HG03103 (cell line): Measurements from ENCODE around the gene GTF2IRD1.

Experiments used
- ATAC-seq: cut with Tn5 transposase; IDR thresholded peaks from one replicate; pipeline ENCODE4 v1.9.1; 2021; ENCODE audit warnings: low read depth; ENCODE audit not compliant: unreplicated experiment

Gene GTF2IRD1

DNA sequence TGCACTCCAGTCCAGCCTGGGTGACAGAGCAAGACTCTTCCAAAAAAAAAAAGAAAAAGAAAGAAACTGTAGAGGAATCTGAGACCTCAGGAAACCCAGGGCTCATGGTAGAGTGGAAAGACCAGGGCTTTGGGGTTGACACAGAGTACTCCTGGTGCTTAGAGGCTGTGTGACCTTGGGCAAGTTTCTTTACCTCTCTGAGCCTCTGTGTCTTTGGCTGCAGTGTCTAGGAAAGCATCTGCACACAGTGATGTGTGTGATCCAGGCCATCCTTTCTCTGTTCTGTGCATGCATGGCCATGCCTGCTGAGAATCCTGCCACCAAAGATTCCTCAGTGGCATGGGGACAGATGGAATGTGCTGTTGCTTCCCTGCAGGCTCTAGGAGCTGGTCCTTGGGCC lies 132.1 kb downstream of the GTF2IRD1 start:
- no peak for ATAC-seq

DNA sequence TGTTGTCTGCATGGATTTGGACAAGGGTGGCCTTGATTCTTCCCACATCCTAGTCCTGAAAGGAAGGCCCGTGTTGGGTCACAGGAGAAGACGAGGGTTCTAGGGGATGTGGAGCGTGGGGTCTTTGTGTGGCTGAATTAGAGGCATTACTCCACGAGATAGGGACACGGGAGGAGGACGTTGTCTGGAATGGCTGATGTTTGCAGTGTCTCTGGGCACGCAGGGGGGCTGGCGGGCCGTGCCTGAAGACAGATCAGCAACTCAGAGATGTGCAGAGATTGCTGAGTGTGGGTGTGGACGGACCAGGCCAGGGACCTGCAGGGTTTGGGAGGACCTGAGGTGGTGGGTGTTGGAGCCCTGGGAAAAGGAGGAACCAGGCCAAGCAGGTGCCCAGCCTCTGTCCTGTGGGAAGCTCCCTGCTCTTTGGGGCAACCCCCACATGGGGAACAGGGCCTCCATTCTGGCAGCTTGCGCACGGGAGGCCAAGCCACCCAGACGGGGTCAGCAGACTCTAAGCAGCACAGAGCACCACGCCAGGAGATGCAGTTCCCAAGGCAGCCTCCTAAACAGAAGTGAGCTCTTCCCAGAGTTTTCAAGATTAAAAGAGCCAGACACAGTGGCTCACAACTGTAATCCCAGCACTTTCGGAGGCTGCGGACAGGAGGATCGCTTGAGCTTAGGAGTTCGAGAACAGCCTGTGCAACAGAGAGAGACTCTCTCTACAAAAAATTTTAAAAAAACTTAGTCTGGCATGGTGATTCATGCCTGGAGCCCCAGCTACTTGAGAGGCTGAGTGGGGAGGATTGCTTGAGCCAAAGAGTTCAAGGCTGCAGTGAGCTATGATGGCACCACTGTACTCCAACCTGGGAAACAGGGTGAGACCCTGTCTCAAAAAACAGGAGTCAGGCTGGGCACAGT lies 132.8 kb downstream of the GTF2IRD1 start:
- no peak for ATAC-seq

DNA sequence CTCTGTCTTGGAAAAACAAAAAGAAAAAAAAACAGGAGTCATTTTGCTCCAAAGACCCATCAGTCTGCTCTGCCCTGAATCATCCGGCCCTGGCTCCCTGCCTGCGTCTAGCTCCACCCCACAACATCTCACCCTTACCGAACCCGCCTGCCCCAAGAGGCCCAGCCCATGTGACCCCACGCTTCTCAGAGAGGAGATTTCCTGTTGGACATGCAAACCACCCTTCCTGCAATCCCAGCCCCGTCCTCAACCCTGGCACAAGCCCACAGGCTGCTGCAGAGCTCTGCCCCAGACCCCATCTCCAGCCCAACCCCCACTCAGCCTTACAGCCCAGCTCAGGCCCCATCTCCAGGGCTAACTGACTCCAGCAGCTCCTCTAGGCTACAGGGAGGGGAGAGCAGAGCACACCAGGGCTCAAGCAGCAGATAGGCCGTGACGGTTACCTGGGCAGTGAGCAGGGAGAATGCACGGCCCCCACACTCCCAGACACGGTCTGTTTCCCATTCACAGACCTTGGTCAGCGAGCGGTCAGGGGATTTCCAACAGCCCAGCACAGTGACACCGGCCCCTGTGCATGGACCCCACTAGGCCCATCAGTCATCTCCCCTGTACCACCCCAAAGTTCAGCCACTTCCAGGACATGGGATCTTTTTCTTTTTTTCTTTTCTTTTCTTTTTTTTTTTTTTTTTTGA lies 133.9 kb downstream of the GTF2IRD1 start:
- ATAC-seq: peak; percentile 77

DNA sequence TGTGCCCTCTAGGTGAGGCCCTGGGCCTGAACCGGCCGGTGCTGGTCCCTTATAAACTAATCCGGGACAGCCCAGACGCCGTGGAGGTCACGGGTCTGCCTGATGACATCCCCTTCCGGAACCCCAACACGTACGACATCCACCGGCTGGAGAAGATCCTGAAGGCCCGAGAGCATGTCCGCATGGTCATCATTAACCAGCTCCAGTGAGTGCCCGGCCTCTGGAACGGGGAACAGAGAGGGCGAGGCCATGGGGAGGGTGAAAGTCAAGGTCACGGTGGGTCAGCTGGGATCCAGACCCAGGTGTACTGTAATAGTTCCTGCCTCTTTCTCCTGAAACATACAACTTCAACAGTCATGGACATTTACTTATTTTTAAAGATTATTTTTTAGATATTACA lies 137.1 kb downstream of the GTF2IRD1 start:
- no peak for ATAC-seq

DNA sequence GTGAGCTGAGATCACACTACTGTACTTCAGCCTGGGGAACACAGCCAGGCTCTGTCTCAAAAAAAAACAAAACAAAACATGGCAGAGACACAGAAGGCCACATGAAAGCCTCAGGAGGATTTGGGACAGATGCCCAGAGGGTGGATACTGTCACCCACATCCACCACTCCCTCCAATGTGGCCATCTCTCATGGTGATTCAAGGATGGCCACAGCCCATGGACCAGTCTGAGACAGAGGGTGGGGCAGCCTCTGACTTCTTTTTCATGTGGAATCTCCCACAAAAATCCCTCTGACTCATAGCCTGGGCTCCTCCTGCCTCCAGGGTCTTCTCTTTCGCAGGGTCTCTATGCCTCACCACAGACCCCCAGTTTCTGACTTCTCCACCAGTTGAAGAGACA lies 144.9 kb downstream of the GTF2IRD1 start:
- no peak for ATAC-seq

DNA sequence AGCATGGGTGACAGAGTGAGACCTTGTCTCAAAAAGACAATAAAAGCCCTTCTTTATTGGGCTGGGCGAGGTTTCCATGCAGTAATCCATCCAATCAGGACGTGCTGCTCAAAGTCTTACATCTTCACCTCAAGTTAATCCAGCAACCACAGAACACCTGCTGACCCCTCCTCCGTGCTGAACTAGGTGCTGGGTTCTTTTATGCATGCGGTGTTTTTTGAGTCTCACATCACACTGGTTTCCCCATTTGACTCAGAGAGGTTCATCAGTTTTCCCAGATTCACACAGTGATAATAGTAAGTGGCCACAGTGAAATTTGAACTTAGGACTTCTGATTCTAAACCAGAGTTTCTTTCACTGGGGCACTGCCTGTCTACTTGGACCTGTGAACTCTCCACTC lies 145.5 kb downstream of the GTF2IRD1 start:
- ATAC-seq: no peak

DNA sequence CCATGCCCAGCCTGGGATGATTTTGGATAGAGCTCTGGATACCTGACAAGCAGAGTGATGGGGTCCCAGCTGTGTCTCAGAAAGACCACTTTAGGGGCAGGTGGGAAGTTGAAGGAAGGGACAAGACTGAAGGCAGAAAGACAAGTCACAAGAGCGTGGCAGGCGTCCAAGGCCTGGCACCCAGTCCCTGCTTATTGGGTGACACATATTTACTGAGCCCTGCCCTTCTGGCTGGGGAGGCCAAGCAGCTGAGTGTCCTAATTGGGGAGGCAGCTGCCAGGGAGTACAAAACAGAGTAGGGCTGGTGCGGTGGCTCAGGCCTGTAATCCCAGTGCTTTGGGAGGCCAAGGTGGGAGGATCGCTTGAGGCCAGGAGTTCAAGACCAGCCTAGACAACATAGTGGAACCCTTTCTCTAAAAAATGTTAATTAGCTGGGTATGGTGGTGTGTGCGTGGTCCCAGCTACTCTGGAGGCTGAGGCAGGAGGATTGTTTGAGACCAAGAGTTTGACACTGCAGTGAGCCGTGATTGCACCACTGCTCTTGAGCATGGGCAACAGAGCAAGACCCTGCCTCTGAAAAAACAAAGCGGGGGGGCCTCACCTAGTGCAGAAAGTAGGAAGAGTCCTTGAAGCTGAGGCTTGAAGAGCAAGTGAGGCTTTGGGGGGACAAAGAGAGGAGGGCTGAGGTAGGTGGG lies 150.8 kb downstream of the GTF2IRD1 start:
- ATAC-seq: no peak

DNA sequence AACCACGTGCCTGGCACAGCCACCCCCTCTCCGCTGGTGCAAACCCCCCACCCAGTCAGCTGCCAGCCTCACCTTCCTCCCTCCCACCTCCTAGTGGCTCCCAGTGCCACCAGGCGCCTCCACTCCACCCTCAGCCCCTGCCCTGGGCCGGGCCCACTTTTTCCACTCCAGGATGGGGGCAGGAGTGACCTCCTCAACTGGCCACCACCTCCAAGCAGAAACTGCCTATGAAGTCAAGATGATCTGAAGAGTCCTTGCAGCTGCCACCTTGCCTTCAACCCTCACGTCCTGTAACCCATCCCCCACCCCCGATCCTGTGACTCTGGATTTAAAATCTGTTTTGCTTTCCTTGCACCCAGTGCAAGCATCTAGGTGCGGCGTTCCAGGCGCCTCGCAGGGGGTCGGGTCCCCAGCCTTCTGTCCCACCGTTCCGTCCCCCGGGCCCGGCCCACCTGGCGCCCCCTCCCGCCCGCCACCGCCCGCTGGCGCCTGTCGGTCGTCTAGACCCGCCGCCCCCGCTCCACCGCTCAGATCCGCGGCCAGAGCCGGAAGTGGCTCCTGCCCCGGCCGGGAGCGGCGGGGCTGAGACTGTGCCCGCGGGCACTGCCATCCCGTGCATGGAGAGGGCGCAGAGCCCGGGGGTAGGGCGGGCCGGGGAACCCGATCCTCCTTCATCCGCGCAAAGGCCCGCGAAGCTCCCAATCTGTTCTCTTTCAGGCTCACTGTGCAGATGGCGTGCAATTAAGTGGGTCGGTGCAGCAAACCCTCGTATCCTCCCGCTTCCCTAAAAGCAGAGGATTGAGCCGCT lies 152.6 kb downstream of the GTF2IRD1 start:
- ATAC-seq: no peak

DNA sequence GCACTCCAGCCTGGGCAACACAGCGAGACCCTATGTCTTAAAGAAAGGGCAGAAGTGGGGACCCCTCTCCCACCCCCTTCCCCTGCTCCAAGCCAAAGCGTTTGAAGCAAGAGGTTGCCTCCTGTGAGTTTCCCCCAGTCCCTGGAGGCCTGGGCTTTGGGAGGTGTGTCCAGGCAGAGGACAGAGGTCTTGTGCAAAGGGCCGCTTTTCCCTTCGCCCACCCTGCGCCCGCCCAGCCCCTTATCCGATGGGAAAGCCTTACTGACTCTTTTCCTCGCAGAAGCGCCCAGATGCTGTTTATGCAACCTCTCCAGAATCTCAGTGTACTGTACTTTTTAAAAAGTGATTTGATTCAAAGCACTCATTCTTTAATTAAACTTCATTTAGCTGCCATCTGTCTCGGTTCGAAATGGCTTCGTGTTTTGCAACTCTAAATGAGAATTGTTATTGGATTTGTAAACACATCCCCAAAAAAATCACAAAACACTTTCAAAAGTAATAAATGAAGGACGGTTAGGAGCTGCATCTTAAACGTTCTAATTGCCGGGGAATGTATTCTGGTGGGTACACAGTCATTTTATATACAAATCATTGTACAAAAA lies 153.3 kb downstream of the GTF2IRD1 start:
- no peak for ATAC-seq

DNA sequence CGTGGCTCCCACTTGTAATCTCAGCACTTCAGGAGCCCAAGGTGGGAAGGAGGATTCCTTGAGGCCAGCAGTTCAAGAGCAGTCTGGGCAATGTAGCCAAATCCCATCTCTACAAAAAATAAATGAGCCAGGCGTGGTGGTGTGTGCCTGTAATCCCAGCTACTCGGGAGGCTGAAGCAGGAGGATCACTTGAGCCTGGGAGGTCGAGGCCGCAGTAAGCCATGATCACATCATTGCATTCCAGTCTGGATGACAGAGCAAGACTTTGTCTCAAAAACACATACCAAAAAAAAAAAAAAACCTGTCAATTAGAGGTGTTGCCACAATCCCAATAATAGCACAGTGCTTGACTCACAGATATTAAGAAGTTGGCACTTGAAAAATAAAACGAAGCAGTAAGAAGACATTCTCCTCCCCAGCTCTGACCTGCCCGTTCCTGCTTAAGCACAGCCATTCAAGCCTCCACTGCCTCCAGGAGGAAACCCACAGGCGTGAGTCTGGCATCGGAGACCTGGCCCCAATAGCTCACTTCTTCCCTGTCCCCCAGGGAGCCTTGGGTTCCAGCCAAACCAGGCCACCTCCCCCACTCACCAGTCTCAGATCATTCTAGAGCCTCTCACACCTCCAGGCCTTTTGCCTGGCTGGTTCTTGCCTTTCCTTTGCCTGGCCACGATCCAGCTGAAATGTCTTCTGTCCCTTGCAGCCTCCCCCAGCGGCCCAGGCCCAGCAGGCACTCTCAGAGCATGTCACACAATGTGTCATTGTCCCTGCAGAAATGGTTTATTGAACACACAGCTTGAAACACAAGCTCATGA lies 158.5 kb downstream of the GTF2IRD1 start:
- no peak for ATAC-seq

DNA sequence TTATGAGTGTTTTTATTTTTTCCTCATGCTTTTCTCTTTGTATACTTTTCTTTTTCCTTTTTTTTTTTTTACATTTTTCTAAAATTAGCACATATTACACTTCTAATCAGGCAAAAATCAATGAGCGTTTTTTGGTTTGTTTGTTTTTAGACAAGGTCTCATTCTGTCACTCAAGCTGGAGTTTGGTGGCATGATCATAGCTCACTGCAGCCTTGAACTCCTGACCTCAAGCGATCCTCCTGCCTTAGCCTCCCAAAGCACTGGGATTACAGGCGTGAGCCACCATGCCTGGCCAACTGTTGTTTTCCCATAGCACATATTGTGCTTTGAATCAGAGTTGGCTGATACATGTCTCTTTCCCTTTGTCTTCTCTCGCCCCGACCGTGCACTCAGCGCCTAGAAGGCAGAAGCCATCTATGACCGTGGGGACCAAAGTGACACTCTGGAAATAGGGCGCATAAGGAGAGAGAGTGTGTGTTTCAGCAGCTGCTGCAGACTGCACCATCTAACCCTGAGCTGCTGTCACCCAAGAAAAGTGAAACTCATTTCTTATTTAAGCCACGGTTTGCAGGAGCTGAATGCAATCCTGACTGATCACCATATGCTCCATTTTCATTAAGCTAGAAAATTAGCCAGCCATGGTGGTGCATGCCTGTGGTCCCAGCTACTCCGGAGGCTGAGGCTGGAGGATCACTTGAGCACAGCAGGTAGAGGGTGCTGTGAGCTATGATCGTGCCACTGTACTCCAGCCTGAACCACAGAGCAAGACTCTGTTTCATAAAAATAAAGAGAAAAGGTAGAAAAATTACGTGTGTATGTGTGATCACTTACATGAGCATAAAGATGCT lies 162.5 kb downstream of the GTF2IRD1 start:
- no peak for ATAC-seq

DNA sequence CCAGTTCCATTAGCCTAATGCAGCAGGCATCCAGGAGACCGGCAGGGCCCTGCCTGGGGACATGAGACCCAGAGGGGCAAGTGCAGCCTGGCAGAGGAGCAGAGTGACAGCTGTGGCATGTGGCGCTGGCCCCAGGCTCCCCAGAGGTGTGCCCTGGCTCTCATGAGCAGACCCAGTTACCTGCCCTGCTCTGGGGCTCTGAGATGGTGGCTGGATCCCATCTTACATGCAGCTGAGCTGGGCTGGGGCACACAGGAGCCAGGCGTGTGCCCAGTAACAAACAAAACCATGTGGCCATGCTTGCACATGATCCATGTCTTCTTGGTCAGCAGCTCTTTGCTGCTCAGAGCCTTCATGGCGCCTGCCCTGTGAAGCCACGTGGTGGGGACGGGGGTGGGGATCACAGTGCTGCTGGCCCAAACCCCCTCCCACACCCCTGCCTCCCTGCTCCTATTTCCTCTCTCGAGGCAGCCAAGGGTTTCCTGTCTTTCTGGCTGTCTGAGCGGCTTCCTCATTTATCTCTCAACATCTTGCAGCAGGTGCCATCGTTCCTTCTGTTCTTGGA lies 163.6 kb downstream of the GTF2IRD1 start:
- no peak for ATAC-seq

DNA sequence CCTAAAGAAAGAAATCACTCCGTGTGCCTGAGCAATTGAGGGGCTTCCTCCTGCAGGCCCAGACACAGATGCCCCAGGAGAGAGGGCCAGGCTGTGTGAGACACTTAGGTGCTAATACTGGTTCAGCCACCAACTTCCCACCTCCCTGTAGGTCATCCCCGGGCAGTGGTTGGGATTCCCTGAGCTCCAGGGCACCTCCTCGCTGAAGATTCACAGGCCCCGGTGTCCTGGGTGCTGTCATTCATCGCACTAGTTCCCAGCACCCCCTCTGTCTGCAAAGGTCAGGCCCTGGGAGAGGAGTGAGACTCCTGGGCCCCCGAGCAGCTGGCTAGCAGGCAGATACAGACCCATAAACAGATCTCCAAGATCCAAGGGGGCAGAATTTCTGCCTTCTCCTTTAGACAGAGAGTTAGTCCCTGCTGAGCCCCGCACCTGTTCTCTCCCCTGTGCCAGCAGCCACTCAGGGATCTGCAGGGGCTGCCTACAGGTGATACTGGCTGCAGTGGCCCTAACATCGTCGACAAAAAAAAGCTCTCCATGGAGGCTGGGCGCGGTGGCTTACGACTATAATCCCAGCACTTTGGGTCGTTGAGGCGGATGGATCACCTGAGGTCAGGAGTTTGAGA lies 165.6 kb downstream of the GTF2IRD1 start:
- ATAC-seq: no peak

DNA sequence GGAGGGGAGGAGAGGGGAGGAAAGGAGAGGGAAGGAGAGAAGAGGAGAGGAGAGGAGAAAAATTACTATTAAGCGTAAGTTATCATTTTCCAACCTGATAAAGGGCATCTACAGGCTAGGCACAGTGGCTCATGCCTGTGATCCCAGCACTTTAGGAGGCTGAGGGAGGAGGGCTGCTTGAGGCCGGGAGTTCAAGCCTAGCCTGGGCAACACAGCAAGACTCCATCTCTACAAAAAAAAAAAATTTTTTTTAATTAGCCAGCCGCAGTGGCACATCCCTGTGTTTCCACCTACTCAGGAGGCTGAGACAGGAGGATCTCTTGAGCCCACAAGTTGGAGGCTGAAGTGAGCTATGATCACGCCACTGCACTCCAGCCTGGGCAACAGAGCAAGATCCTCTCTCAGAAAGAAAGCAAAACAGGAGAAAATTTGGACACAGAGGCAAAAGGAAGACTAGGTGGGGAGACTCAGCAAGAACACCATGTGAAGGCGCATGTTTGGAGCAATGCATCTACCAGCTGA lies 168.6 kb downstream of the GTF2IRD1 start:
- ATAC-seq: no peak

DNA sequence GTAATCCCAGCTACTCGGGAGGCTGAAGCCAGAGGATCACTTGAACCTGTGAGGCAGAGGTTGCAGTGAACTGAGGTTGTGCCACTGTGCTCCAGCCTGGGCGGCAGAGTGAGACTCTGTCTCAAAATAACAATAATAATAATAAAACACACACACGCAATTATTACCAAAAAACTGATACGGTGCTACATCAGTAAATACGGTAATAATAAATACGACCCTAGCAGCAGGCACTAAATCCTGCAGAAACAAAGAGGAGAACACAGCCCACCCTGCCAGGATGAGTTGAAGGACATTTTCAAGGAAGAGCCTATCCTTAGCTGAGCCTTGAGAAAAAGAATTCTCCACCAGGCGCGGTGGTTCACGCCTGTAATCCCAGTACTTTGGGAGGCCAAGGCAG lies 169.4 kb downstream of the GTF2IRD1 start:
- no peak for ATAC-seq

DNA sequence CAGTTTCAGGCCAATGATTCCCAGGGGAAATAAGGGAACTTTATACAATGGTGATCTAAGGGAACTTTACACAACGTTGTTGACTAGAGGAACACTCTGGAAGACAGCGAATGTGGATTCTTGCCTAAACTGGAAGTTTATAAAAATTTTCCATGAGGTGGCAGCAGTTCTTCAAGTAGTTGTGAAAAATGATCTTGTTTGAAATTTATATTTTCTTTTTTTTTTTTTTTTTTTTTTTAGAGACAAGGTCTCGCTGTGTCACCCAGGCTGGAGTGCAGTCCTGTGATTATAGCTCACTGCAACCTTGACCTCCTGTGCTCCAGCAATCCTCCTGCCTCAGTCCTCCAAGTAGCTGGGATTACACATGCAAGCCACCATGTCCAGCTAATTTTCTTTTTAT lies 171.7 kb downstream of the GTF2IRD1 start:
- no peak for ATAC-seq

DNA sequence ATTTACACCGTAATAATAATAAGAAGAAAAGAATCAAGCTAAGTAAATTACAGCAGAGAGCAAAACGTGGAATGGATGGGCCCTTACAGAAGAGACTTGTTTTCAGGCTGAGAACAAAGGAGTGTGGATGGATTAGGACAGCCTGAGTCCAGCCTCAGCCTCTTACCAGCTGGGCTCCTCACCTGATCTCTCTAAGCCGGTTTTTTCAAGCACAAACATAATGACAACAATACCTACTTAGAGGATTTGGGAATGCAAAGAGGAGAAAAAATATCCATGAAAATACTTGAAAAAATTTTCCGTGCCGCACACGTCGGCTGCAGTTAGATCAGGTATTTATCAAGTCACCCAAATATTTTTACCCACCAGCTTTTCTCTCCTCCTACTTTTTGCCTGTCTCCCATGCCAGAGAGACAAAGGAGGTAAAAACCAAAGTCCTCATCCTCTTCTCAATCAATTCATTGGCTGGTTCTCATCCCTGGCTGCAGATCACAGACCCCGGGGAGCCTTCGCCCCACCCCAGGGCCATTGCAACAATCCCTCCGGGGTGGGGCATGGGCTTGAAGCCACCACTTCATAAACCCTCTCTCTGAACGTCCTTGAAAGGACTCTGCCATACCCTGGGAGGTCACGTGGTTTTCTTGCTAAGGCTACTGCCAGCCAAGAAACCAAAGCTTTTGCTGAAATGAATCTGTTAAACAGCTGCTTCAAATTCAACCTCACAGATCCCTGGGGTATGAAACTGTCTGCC lies 174.1 kb downstream of the GTF2IRD1 start:
- ATAC-seq: no peak
